IPS-20b (cell line): Measurements from ENCODE around the gene ZNF587.
A peak's percentile ranks its signal among the peaks of the same experiment; 100 is the strongest.
"Not testable (repeated sequence)": the region's sequence is repeated elsewhere in the genome, so short reads cannot be mapped to it uniquely, and the experiment has no call there.

ENCODE experiments used
- H3K27ac ChIP-seq: one replicate; pipeline ENCODE4 v1.5.1; 2013; ENCODE audit warnings: low read length
- H3K27me3 ChIP-seq: 2 replicates; pipeline ENCODE4 v1.6.1; 2013; ENCODE audit warnings: mild to moderate bottlenecking, low read length, inconsistent platforms; ENCODE audit not compliant: insufficient read depth
- H3K36me3 ChIP-seq: 2 replicates; pipeline ENCODE4 v1.6.1; 2013; ENCODE audit warnings: low read depth, mild to moderate bottlenecking, inconsistent platforms, low read length, moderate library complexity; ENCODE audit not compliant: insufficient read depth
- H3K4me1 ChIP-seq: 2 replicates; pipeline ENCODE4 v1.6.1; 2013; ENCODE audit warnings: mild to moderate bottlenecking, control low read depth, inconsistent platforms, low read length, moderate library complexity; ENCODE audit not compliant: insufficient read depth
- H3K4me3 ChIP-seq: 2 replicates; pipeline ENCODE4 v1.5.1; 2013; ENCODE audit warnings: mild to moderate bottlenecking, low read length, inconsistent platforms
- H3K9ac ChIP-seq: 2 replicates; pipeline ENCODE4 v1.6.1; 2013; ENCODE audit warnings: low read depth, mild to moderate bottlenecking, inconsistent platforms, low read length, moderate library complexity
- H3K9me3 ChIP-seq: 2 replicates; pipeline ENCODE4 v1.6.1; 2013; ENCODE audit warnings: mild to moderate bottlenecking, low read depth, low read length, inconsistent platforms; ENCODE audit not compliant: insufficient read depth

ZNF587 gene

GRCh38 chr19:57814505-57815246 lies 35.0 kb upstream of the ZNF587 start, which contains the start of gene ZNF552:
TSS of gene ZNF552 (minus strand) at chr19:57814913. CDS start at chr19:57814743, 170 bp downstream.
- no peaks in the 10 kb centered on the region for H3K27me3 ChIP-seq
- H3K27ac ChIP-seq = peak within 1 kb of the TSS; percentile 80
- H3K9me3 ChIP-seq = no peaks in the 10 kb centered on the region
- peaks cover 6% of the 10 kb centered on the region; the same call in 1 of the 2 replicates for H3K4me1 ChIP-seq
- peak within 1 kb of the TSS; percentile 95 for H3K9ac ChIP-seq
- H3K4me3 ChIP-seq = peak within 1 kb of the TSS; percentile 99
- peaks cover 28% of the 10 kb centered on the region for H3K36me3 ChIP-seq

- peaks cover 21% of the 10 kb centered on the region for H3K36me3 ChIP-seq
- H3K9me3 ChIP-seq = no peaks in the 10 kb centered on the region
- H3K9ac ChIP-seq = no peak overlapping the region
- no peak overlapping the region for H3K27ac ChIP-seq
- no peaks in the 10 kb centered on the region for H3K27me3 ChIP-seq
- peaks cover 6% of the 10 kb centered on the region; the same call in 1 of the 2 replicates for H3K4me1 ChIP-seq
- H3K4me3 ChIP-seq = peak overlapping the region; percentile 99; the same call in 1 of the 2 replicates
Observed at GRCh38 chr19:57815247-57816075, 34.2 kb upstream of the ZNF587 start.

- no peak overlapping the region for H3K9ac ChIP-seq
- H3K27me3 ChIP-seq = no peaks in the 10 kb centered on the region
- no peaks in the 10 kb centered on the region for H3K9me3 ChIP-seq
- no peak overlapping the region for H3K4me3 ChIP-seq
- H3K27ac ChIP-seq = no peak overlapping the region
- peaks cover 9% of the 10 kb centered on the region; the same call in 1 of the 2 replicates for H3K4me1 ChIP-seq
- peaks cover 25% of the 10 kb centered on the region for H3K36me3 ChIP-seq
Observed at GRCh38 chr19:57816652-57817051, 33.0 kb upstream of the ZNF587 start.

- no peaks in the 10 kb centered on the region for H3K9me3 ChIP-seq
Observed at GRCh38 chr19:57817976-57818375, 31.7 kb upstream of the ZNF587 start.

GRCh38 chr19:57818378-57818777 lies 31.3 kb upstream of the ZNF587 start:
- peaks cover 29% of the 10 kb centered on the region for H3K36me3 ChIP-seq
- no peaks in the 10 kb centered on the region for H3K9me3 ChIP-seq
- H3K9ac ChIP-seq = peak overlapping the region; percentile 96; the same call in 1 of the 2 replicates
- H3K27me3 ChIP-seq = no peaks in the 10 kb centered on the region
- peaks cover 9% of the 10 kb centered on the region for H3K4me1 ChIP-seq
- H3K4me3 ChIP-seq = peak overlapping the region; percentile 95; the same call in 1 of the 2 replicates
- no peak overlapping the region for H3K27ac ChIP-seq

More at GRCh38 chr19:57817976-57818375, 31.7 kb upstream of the ZNF587 start:
- H3K4me1 ChIP-seq = peaks cover 9% of the 10 kb centered on the region
- H3K36me3 ChIP-seq = peaks cover 26% of the 10 kb centered on the region
- no peak overlapping the region for H3K27ac ChIP-seq
- no peak overlapping the region for H3K4me3 ChIP-seq
- no peaks in the 10 kb centered on the region for H3K27me3 ChIP-seq
- H3K9ac ChIP-seq = no peak overlapping the region

GRCh38 chr19:57819475-57820148 lies 30.0 kb upstream of the ZNF587 start:
- H3K36me3 ChIP-seq = peaks cover 28% of the 10 kb centered on the region
- no peaks in the 10 kb centered on the region for H3K27me3 ChIP-seq
- H3K27ac ChIP-seq = peak overlapping the region; percentile 44
- H3K9me3 ChIP-seq = no peaks in the 10 kb centered on the region
- H3K4me3 ChIP-seq = peak overlapping the region; percentile 95
- H3K4me1 ChIP-seq = peaks cover 9% of the 10 kb centered on the region
- H3K9ac ChIP-seq = peak overlapping the region; percentile 96

GRCh38 chr19:57820599-57820998 lies 29.1 kb upstream of the ZNF587 start:
- H3K27me3 ChIP-seq = no peaks in the 10 kb centered on the region
- H3K4me3 ChIP-seq = peak overlapping the region; percentile 95
- H3K4me1 ChIP-seq = peaks cover 9% of the 10 kb centered on the region
- peaks cover 30% of the 10 kb centered on the region for H3K36me3 ChIP-seq
- no peak overlapping the region for H3K27ac ChIP-seq
- H3K9ac ChIP-seq = peak overlapping the region; percentile 96; the same call in 1 of the 2 replicates
- no peaks in the 10 kb centered on the region for H3K9me3 ChIP-seq

- H3K4me1 ChIP-seq, H3K27ac ChIP-seq, H3K27me3 ChIP-seq, H3K9me3 ChIP-seq: not testable (repeated sequence)
- H3K36me3 ChIP-seq = peaks cover 30% of the 10 kb centered on the region
- peak overlapping the region; percentile 96; the same call in 1 of the 2 replicates for H3K9ac ChIP-seq
- H3K4me3 ChIP-seq = peak overlapping the region; percentile 95
Observed at GRCh38 chr19:57821095-57821494, 28.6 kb upstream of the ZNF587 start.

- H3K4me3 ChIP-seq, H3K27me3 ChIP-seq, H3K9ac ChIP-seq, H3K27ac ChIP-seq, H3K9me3 ChIP-seq, H3K4me1 ChIP-seq: not testable (repeated sequence)
- H3K36me3 ChIP-seq = peaks cover 30% of the 10 kb centered on the region
Observed at GRCh38 chr19:57821501-57821900, 28.2 kb upstream of the ZNF587 start.

GRCh38 chr19:57823155-57823554 lies 26.5 kb upstream of the ZNF587 start:
- H3K9ac ChIP-seq, H3K27me3 ChIP-seq, H3K4me3 ChIP-seq, H3K27ac ChIP-seq, H3K9me3 ChIP-seq, H3K4me1 ChIP-seq: not testable (repeated sequence)
- H3K36me3 ChIP-seq = peaks cover 35% of the 10 kb centered on the region

- H3K27me3 ChIP-seq, H3K27ac ChIP-seq, H3K9ac ChIP-seq, H3K4me3 ChIP-seq, H3K4me1 ChIP-seq, H3K9me3 ChIP-seq: not testable (repeated sequence)
- peaks cover 35% of the 10 kb centered on the region for H3K36me3 ChIP-seq
Observed at GRCh38 chr19:57823608-57824007, 26.1 kb upstream of the ZNF587 start.
